GM21576 (cell line): Measurements from ENCODE around the gene C1GALT1.
"Not testable (repeated sequence)": the region's sequence is repeated elsewhere in the genome, so short reads cannot be mapped to it uniquely, and the experiment has no call there.

Source experiments
- ATAC-seq: cut with Tn5 transposase; IDR thresholded peaks from one replicate; pipeline ENCODE4 v1.9.1; 2021; ENCODE audit warnings: mild to moderate bottlenecking, moderate library complexity; ENCODE audit not compliant: unreplicated experiment

The C1GALT1 gene

DNA sequence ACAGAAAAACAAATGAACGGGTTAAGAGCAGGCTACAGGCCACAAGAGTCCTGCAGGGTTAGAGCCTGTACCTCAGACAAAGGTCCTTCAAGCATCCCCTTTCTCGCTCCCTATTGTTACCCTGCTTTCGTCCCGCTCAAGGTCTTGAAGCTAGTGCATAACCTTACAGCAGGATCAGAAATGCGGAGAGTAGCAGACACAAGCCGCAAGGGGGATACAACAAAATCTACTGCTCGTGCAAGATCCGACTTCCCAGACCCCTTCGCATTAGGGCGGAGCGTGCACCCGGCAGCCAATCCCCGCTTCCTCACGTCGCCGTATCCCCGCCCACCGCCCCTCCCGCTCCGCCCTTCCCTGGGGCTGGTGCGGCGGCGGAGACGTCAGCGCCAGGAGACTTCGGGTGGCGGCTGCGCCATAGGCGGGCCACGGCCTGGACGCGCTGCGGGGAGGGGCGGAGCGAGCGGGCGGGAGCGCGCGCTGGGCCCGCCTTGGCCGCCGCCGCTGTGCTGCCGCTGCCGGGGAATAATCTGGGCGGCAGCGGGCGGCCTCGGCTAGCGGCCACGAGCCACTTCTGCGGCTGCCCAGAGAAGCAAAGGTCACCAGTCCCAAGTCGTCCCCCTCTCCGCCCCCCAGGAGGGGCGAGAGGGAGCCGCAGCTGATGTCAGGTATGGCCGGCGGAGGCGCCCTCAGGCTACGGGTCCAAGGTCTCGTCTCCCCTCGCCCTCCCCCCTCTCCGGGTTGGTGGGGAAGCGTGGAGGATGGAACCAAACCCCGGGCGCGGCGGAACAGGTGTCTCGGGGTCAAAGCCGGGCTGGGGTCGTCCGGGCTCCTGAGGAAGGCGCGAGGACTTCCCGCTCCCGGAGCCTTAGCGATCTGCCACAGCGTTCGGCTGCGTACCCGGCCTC is at the start of gene C1GALT1:
Gene C1GALT1, plus strand, starts transcription at position 389 of the 905 bp plus-strand sequence. CDS start 51,776 bp downstream, outside the sequence.
- peak; percentile 82 for ATAC-seq

DNA sequence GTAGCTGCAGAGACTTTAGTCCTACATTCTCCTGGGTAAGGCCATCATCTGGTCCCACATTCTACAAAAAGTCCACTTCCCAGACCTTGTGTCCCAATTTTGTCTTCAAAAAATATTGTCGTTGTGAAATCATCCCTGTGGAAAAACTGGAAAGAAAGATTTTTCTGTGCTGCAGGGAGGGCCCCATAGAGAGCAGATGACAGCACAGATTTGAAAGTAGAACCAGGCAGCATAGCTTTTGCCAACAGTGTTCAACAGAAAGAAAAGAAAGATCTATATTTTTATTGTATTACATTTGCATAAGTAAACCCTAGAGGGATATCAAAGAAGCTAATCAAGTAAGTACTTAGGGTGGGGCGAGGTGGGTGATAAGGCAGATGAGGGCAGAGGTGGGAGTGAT is 48.3 kb upstream of the C1GALT1 start:
- no peak for ATAC-seq

GRCh38 chr7:7135074-7135473 is 47.3 kb upstream of the C1GALT1 start:
- ATAC-seq: no peak

- not testable (repeated sequence) for ATAC-seq
Measured at GRCh38 chr7:7135924-7136323, 46.4 kb upstream of the C1GALT1 start.

DNA sequence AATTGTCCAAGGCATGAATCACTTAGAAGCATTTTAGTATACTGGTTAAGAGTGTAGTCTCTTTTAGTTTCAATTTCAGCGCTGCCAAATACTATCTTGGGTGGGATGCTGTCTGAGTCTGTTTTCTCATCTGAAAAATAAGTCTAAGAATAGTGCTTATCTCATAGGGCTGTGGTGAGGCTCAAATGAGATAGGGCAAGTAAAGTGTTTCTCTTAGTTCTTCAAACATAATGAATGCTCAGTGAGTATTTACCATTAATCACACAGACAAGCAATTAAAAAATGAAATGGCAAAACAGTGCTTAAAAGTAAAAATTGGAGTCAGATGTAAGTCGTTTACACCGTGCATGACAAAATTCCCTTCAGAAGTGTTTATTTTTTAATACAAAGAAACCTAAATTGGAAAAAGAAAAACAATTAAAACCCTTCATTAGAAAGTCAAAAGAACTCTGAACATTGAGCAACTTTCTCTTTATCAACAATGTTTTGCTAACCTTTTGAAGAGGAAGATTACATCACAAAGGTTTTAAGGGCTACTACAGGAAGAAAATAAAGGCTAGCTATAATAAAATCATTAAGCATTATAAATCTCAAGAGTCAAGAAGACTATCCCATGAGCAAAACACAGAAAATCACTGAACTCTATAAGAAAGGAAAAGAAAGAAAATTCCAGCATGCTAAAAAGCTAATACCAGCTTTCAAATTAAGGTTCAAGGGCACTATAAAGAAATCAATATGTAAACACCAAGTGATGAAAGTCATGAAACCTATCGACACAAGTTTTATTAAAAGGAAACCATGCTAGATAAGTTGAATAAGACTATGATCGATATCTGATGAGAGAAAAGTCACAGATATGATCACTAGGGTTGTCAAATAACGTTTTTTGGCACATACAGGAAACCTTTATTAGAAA is 45.6 kb upstream of the C1GALT1 start:
- no peak for ATAC-seq

GRCh38 chr7:7138897-7139296 is 43.4 kb upstream of the C1GALT1 start:
- no peak for ATAC-seq

- ATAC-seq: not testable (repeated sequence)
Measured at GRCh38 chr7:7143404-7143803, 38.9 kb upstream of the C1GALT1 start.

DNA sequence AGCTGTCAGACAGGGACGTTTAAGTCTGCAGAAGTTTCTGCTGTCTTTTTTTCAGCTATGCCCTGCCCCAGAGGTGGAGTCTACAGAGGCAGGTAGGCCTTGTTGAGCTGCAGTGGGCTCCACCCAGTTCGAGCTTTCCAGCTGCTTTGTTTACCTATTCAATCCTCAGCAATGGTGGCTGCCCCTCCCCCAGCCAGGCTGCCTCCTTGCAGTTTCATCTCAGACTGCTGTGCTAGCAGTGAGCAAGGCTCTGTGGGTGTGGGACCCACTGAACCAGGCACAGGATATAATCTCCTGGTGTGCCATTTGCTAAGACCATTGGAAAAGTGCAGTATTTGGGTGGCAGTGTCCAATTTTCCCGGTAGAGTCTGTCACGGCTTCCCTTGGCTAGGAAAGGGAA is 37.2 kb upstream of the C1GALT1 start:
- not testable (repeated sequence) for ATAC-seq

GRCh38 chr7:7146837-7147236 is 35.5 kb upstream of the C1GALT1 start:
- ATAC-seq: no peak

DNA sequence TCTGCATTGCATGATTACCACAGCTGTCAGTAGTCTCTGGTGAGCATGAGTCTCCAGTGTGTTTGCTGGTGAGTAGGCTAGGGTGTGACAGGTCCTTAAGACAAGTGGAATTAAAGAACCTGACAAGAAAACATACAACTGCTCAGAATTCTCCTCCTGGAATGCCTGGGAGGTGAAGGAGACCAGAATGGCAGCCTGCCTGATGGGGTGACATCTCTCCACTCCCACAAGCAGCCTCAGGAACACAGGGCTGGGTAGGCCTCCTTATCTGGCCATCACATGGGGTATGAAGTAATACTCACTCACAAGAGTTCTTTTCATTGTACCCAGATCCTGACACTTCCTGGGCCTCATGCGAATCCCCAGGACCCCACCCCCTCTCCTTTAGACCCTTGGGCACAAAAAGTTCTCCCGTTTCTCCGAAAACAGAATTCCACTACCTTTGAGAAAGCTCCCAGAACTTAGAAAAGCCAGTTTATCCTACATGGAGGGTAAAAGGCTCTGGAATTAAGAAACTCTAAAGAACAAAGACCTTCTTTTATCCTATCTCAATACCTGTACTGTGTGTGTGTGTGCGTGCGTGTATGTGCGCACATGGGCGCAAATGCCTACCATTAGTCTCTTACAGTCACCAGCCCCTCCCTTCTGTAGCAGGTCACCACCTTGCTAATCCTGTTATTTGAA is 33.4 kb upstream of the C1GALT1 start:
- no peak for ATAC-seq

DNA sequence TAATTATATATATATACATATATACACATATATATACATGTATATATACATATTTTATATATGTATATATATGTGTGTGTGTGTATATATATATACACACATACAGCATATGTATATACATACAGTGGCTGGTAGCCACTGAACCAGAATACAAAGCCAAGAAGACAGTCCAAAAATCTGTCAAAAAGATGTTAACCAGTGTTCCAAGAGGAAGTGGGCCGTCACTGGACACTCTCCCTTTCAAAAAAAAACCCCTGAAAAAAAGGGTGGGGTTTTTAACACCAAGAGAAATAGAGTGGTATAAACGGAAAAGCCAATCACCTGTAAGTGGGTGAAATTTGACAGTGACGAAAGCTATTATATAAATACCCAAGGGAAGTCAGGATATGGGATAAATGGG is 31.1 kb upstream of the C1GALT1 start:
- no peak for ATAC-seq

DNA sequence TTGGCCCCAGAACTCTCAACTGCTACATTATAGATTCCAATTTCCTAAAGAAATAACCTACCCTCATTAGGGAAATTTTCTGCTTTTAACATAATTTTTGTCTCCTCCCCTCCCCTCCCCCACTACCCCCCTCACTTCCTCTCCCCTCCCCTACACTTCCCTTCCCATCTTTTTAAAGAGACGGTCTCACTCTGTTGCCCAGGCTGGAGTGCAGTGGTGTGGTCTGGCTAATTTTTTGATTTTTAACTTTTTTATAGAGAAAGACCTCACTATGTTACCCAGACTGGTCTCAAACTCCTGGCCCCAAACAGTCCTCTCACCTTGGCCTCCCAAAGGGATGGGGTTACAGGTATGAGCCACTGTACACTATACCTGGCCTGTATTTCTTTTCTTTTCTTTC is 30.5 kb upstream of the C1GALT1 start:
- ATAC-seq: no peak

GRCh38 chr7:7152315-7152714 is 30.0 kb upstream of the C1GALT1 start:
- ATAC-seq: no peak

DNA sequence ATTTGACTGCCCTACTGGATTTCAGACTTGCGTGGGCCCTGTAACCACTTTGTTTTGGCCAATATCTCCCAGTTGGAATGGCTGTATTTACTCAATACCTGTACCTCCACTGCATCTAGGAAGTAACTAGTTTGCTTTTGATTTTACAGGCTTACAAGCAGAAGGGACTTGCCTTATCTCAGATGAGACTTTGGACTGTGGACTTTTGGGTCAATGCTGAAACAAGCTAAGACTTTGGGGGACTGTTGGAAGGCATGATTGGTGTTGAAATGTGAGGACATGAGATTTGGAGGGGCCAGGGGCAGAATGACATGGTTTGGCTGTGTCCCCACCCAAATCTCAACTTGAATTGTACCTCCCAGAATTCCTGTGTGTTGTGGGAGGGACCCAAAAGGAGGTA is 28.0 kb upstream of the C1GALT1 start:
- ATAC-seq: not testable (repeated sequence)

DNA sequence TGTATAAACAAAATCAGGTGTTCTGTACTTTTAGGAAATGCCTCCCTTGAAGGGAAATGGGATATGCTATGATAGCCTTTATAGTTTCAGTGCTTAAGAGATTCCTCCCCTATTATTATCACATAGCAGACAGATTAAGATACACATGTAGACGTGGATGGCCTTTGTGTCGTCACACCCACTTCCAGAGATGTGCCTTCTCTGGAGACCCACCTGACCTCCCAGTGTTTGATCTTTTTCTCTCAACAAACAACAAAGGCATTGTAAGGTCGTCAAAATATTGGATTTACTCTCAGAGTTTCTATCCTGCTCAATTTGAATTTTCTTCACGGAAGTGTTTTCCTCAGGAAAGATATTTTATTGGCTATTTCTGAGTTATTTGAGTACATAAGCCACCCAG is 25.7 kb upstream of the C1GALT1 start:
- ATAC-seq: no peak

DNA sequence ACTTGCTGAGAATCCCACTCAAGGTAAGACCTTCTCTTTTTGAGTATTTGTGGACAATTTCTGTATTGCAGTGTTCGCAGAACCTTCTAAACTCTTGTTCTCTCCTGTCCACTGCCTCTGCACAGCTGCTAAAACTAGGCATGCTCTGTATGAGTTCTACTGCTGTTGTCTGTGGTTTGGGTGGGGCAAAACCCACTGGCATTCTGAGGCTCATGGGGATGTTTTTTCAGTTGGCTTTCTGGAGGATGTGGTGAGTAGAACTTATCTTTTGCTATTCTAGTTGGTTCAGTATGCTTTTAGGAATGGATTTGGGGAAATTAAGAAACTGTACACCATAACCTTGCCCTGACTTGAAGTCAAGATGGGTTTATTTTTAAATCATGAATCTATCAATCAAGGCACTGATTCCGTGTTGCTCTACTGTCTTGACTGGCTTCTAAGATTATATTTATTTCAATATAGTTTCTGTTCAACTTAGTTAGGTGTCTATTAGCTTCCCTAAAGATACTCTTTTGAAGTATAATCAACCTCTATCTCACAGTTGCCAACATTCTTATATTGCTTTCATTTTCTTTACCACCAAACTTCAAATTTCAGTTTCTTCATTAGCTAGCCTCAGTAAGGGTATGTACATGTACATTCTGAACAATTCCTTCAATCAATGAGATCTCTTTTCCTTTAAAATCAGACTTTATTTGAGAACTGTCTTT is 25.0 kb upstream of the C1GALT1 start:
- peak; percentile 81 for ATAC-seq

DNA sequence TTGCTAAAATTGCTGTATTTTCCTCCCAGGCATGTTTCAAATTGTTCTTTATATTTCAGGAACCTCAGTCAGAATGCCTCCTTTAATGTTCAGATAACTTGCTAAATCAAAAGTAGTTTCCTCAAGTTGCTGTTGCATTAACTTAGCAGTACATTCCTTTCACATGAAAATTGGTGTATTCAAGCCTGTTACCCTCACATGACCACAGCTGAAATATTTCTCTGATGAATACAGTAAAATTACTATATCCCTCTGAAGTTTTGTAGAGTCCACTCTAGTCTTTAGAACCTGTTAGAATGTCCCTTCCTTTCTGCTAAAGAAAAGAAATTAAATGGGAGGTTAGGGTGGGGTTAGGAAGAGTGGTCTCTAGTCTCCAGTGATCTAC is 24.5 kb upstream of the C1GALT1 start:
- no peak for ATAC-seq

GRCh38 chr7:7159063-7159658 is 23.2 kb upstream of the C1GALT1 start:
- no peak for ATAC-seq

DNA sequence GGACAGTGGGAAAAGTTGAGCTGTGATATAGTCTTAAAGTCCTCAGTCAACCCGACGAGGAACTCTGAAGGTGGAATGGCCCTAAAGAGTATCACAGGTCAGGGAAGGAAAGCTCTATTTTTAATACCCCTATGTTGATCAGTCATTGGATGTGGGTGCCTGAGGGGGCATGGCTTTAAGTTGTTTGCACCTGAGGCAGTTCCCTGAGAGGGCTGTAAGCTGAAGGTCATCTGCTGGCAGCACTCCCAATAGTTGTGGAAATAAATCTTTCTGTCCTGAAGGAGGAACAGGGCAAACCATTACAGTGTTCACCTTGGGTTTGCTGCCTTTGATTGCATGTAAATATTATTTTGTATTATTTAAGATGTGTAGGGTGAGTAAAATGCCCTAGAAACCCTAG is 17.8 kb upstream of the C1GALT1 start:
- no peak for ATAC-seq

DNA sequence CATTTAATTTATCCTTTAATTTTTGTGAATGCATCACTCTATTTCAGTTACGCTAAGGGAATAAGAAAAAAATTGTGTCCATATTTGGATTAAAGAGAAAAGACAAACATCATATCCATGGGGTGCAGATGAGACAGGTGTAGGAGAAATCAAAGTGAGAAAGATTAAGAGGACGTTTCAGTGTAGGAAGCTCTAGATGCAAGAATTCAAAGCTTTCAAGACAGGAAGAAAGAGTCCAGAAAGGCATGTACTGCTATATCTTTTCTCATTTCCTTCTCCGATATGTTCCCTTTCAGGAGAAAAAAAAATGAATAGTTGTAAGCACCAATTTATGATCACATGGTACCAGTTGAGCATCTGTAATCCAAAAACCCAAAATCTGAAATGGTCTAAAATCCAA is 17.0 kb upstream of the C1GALT1 start:
- no peak for ATAC-seq
